ENCODE measurements around the gene HSBP1L1.

GRCh38 chr18:79926715-79927606, 37.5 kb upstream of the HSBP1L1 start:
- TF ChIP-seq MAX (IDR thresholded peaks at IDR 0.05) = no peak
- no peak for TF ChIP-seq CEBPB (IDR thresholded peaks at IDR 0.05)
- no peak for TF ChIP-seq EP300 (IDR thresholded peaks at IDR 0.05; ENCODE audit: borderline replicate concordance)
- no peak for TF ChIP-seq YY1 (IDR thresholded peaks at IDR 0.05; ENCODE audit: low read depth)
- no peak for TF ChIP-seq TAF1 (IDR thresholded peaks at IDR 0.05; ENCODE audit: low read depth)

Data from Ishikawa (cell line).